A673 (cell line): ENCODE data around the gene FHIT. TPM values are rescaled to one million over a fixed set of nuclear protein-coding genes. Genes with fewer than 3 reads are reported as not detected.

Experiments
- BruUV-seq: library from RNA; stranded (reverse); fragments of 400-500 nt; replicated peaks from 2 replicates; lab custom pipeline; 2021; lab: Mats Ljungman, UMichigan
- CTCF ChIA-PET: fragments of 300-600 bp; sonication (Branson Sonifier 250); formaldehyde crosslinking; loops from one replicate; lab custom pipeline; 2022; ENCODE audit warnings: antibody characterized with exemption; lab: Charles Lee
- POLR2A ChIA-PET: fragments of 300-600 bp; sonication (Branson Sonifier 250); formaldehyde crosslinking; loops from one replicate; lab custom pipeline; 2022; ENCODE audit warnings: antibody characterized with exemption; ENCODE audit not compliant: low non-redundant PET; lab: Charles Lee
- DNase-seq: peaks from one replicate; pipeline ENCODE4 v3.0.0-alpha.2; 2015; ENCODE audit warnings: low spot score
- H3K27ac ChIP-seq: fragments of 200-600 bp; sonication (generic); 2 replicates; pipeline ENCODE4 v1.5.1; 2016; ENCODE audit warnings: mixed run types, low read depth, mild to moderate bottlenecking, mixed read lengths, antibody characterized with exemption, low read length; ENCODE audit not compliant: poor library complexity, severe bottlenecking
- H3K27me3 ChIP-seq: fragments of 200-600 bp; sonication (generic); replicated peaks from 2 replicates; pipeline ENCODE4 v1.6.1; 2017; ENCODE audit warnings: mixed run types, low read depth, mild to moderate bottlenecking, mixed read lengths, antibody characterized with exemption, low read length; ENCODE audit not compliant: insufficient read depth, poor library complexity
- H3K36me3 ChIP-seq: fragments of 200-600 bp; sonication (generic); 2 replicates; pipeline ENCODE4 v1.6.1; 2016; ENCODE audit warnings: mixed run types, mild to moderate bottlenecking, mixed read lengths, antibody characterized with exemption, low read length; ENCODE audit not compliant: insufficient read depth, poor library complexity, severe bottlenecking
- H3K4me1 ChIP-seq: fragments of 200-600 bp; sonication (generic); 2 replicates; pipeline ENCODE4 v1.6.1; 2017; ENCODE audit warnings: mixed run types, mild to moderate bottlenecking, mixed read lengths, antibody characterized with exemption, low read length; ENCODE audit not compliant: insufficient read depth, poor library complexity, severe bottlenecking
- H3K4me3 ChIP-seq: fragments of 200-600 bp; sonication (generic); 2 replicates; pipeline ENCODE4 v1.5.1; 2016; ENCODE audit warnings: low read depth, mixed run types, mild to moderate bottlenecking, mixed read lengths, low read length; ENCODE audit not compliant: poor library complexity, severe bottlenecking
- H3K9me3 ChIP-seq: fragments of 200-600 bp; sonication (generic); 2 replicates; pipeline ENCODE4 v1.6.1; 2016; ENCODE audit warnings: mixed run types, low read depth, mild to moderate bottlenecking, mixed read lengths, antibody characterized with exemption, low read length; ENCODE audit not compliant: poor library complexity, severe bottlenecking
- EZH2 ChIP-seq: fragments of 200-600 bp; sonication (generic); IDR thresholded peaks from 2 replicates; pipeline ENCODE4 v1.6.1; 2017; ENCODE audit warnings: borderline replicate concordance, low read depth, mild to moderate bottlenecking, mixed read lengths, antibody characterized with exemption, low read length; ENCODE audit not compliant: poor library complexity, severe bottlenecking
- intact Hi-C: fragments of 100-400 bp; cut with micrococcal nuclease; formaldehyde crosslinking; loops from one replicate; pipeline ENCODE4 v1.10.0; 2022; ENCODE audit not compliant: unreplicated experiment
- total RNA-seq: library from RNA; stranded (reverse); gene quantifications from 2 replicates; pipeline ENCODE4 v1.2.3, GENCODE V29; 2021
- TF ChIP-seq, protein P1 (sequence below): fragments of 300-800, 200-600 bp; sonication (generic); conservative IDR thresholded peaks from 2 replicates; pipeline ENCODE4 v1.5.1; 2017; ENCODE audit warnings: low read depth, mild to moderate bottlenecking, antibody characterized with exemption, low read length, moderate library complexity, mixed read lengths

Gene FHIT
- total RNA-seq, 1 experiment from 2014 or later: not detected

DNA sequence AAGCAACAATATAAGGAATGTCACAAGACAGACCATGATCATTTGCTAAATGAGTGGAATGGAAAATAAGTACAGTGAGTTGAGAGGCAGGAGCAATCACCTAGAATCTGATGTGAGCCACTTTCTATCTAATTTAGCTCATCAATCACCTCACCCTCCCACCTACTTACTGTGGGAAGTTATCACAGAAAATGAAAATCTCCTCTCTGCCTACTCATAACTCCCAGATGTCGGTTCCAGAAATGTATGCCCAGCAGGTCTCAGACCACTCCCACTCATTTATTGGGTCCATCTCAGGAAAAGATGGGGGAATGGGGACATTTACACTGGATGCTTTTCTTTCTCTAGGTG lies 270.9 kb downstream of the FHIT start:
- H3K36me3 ChIP-seq: no peaks in the 10 kb centered on the region
- H3K27ac ChIP-seq: no peak overlapping the region
- TF ChIP-seq EZH2: no peak
- TF ChIP-seq, protein P1, sequence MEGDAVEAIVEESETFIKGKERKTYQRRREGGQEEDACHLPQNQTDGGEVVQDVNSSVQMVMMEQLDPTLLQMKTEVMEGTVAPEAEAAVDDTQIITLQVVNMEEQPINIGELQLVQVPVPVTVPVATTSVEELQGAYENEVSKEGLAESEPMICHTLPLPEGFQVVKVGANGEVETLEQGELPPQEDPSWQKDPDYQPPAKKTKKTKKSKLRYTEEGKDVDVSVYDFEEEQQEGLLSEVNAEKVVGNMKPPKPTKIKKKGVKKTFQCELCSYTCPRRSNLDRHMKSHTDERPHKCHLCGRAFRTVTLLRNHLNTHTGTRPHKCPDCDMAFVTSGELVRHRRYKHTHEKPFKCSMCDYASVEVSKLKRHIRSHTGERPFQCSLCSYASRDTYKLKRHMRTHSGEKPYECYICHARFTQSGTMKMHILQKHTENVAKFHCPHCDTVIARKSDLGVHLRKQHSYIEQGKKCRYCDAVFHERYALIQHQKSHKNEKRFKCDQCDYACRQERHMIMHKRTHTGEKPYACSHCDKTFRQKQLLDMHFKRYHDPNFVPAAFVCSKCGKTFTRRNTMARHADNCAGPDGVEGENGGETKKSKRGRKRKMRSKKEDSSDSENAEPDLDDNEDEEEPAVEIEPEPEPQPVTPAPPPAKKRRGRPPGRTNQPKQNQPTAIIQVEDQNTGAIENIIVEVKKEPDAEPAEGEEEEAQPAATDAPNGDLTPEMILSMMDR: no peak
- no peaks in the 10 kb centered on the region for H3K9me3 ChIP-seq
- intact Hi-C loops: no loop called here
- no TSS peak for BruUV-seq
- CTCF ChIA-PET: no interaction called here
- H3K4me3 ChIP-seq: no peak overlapping the region
- H3K4me1 ChIP-seq: no peaks in the 10 kb centered on the region
- POLR2A ChIA-PET: no interaction called here
- no peak for DNase-seq
- no peaks in the 10 kb centered on the region for H3K27me3 ChIP-seq

DNA sequence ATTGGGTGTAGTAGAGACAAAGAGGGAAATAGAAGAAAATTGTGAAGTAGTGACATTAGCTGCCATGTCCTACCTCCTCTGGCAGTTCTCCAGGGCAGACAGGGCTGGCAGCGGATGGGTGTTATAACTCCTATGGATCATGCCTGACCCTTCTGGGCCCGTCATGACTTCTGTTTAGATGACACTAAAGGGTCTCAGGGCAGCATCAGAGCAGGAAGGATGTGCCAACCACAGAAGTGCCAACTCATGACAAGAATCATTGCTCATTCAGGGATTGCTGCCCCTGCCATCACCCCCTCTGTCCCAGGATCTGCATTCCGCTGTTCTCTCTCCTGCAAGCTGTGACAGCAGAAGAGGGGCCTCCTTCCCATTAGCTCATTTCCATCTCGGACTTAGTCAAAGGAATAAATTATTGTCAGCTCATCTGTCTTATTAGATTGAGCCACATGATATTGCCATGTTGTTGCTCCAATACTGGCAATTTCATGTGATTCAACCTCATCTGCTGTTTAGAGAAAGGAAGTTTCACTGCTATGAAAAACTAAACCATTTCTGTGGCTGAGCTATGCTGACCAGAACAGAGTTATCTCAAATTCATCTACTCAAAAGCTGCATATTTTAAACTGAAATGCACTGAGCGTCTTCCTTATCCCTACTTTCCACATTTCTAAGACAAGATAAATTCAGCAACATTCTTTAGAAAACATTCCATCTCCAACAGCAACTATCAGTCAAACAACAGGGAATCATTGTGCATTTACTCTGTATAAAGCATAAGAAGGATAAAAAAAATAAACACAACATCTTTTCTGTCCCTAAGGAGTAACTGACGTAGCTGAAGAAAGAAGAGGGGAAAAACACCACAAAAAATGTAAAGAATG lies 271.6 kb downstream of the FHIT start:
- no peak for DNase-seq

DNA sequence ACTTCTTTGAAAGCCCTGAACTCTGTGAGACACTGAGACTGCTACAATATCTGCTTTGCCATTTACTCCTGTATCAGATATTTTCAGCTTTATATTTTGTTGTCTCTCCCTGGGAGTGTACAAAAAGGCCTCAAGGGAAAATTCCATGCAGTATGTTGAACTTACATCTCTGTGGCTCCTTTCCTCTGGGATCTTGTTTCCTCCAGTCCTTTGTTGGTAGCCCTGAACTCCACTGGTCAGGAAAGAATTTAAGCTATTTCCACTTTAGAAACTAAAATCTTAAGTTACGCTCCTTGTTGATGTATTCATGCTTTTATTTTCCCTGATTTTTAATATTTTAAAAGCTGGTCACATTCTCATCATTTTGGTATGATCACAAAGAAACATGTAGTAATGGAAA lies 277.9 kb downstream of the FHIT start:
- Histone ChIP-seq H3K4me3 (no peak overlapping the region), H3K27me3 (no peaks in the 10 kb centered on the region), H3K4me1 (no peaks in the 10 kb centered on the region), H3K36me3 (no peaks in the 10 kb centered on the region), H3K9me3 (no peaks in the 10 kb centered on the region), H3K27ac (no peak overlapping the region)
- DNase-seq: no peak
- POLR2A ChIA-PET: no interaction called here
- TF ChIP-seq, protein P1: no peak
- TF ChIP-seq EZH2: no peak
- BruUV-seq: no TSS peak
- intact Hi-C loops: no loop called here
- CTCF ChIA-PET: no interaction called here

More for the DNA sequence above, 271.6 kb downstream of the FHIT start:
- H3K9me3 ChIP-seq: no peaks in the 10 kb centered on the region
- no peak overlapping the region for H3K27ac ChIP-seq
- no peaks in the 10 kb centered on the region for H3K36me3 ChIP-seq
- no peak overlapping the region for H3K4me3 ChIP-seq
- ChIA-PET CTCF (no interaction called here), POLR2A (no interaction called here)
- H3K4me1 ChIP-seq: no peaks in the 10 kb centered on the region
- no peaks in the 10 kb centered on the region for H3K27me3 ChIP-seq
- TF ChIP-seq, protein P1: no peak
- no peak for TF ChIP-seq EZH2
- intact Hi-C loops: no loop called here
- BruUV-seq: no TSS peak
